ENCODE results near the gene KMT5B.

DNA sequence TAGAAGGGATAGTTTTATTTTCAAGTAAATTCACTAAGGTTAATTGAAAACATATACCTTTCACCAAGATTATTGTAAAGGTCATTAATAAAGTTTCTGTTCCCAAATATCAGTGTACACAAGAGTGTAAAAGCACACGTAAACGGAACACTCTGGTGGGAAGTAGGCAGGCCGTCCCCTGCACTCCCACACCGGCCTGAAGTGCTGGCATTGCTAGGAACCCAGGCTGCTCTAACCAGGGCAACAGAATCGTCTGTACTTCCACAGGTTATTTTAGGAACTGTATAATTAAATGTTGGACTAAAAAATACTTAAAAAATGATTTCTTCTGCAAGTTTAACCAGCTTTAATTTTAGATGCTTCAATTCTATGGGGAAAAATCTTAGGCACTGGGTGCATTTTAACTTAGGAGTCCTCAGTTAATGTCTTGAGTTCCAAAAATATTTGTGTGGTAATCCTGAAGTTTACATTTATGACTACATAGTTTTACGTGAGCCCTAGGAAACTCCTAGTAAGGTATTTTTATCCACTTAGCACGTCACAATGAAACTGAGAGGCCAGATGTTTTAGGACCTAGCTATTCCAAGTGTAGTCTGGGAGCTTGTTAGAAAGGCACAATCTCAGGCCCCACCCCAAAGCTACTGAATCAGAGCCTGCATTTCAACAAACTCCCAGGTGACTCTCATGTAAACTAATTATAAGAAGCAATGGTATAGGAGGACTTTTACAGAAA is 31.2 kb downstream of the KMT5B start:
- no peak for TF ChIP-seq SNAI1 (CRISPR knock-in tag; IDR thresholded peaks at IDR 0.05; ENCODE audit: borderline replicate concordance)
- no peak for TF ChIP-seq SNRNP70 (IDR thresholded peaks at IDR 0.05; ENCODE audit: low read depth, low read length)

All from HepG2 (cell line).